Keratinocyte (primary cell): ENCODE results near the gene ANKS1A. TPM values are rescaled to one million over a fixed set of nuclear protein-coding genes. Genes with fewer than 3 reads are reported as not detected.

Experiments used
- DNase-seq: peaks from one replicate; pipeline ENCODE4 v3.0.0-alpha.2; 2011; ENCODE audit warnings: low read depth, missing footprints, low spot score
- FAIRE-seq: peaks from 2 replicates; lab custom pipeline; 2011; peaks lifted over from hg19 to GRCh38; lab: Jason Lieb, UNC
- H2AFZ ChIP-seq: 2 replicates; pipeline ENCODE4 v1.6.0; 2012; ENCODE audit warnings: low read length, control low read depth, inconsistent platforms; ENCODE audit not compliant: control insufficient read depth
- H3K27ac ChIP-seq: 2 replicates; pipeline ENCODE4 v1.5.1; 2011; ENCODE audit warnings: low read length; ENCODE audit not compliant: control insufficient read depth, insufficient read depth
- H3K27me3 ChIP-seq: 3 replicates; pipeline ENCODE4 v1.6.0; 2011; ENCODE audit warnings: low read length; ENCODE audit not compliant: control insufficient read depth, insufficient read depth; ENCODE audit errors: extremely low read depth
- H3K36me3 ChIP-seq, 2 experiments: 2 replicates in 1 of 2; 3 replicates in 1 of 2; pipeline ENCODE4 v1.5.1; 2011; ENCODE audit warnings: low read length in 2 of 2, mild to moderate bottlenecking in 1 of 2; ENCODE audit not compliant: control insufficient read depth in 2 of 2, insufficient read depth in 2 of 2; ENCODE audit errors: extremely low read depth in 1 of 2
- H3K4me1 ChIP-seq: 3 replicates; pipeline ENCODE4 v1.5.1; 2011; ENCODE audit warnings: low read length; ENCODE audit not compliant: control insufficient read depth, insufficient read depth; ENCODE audit errors: extremely low read depth
- H3K4me2 ChIP-seq: 3 replicates; pipeline ENCODE4 v1.6.0; 2011; ENCODE audit warnings: low read depth, low read length; ENCODE audit not compliant: control insufficient read depth, insufficient read depth; ENCODE audit errors: extremely low read depth
- H3K4me3 ChIP-seq, 3 experiments: fragments of 200-600 bp in 1 of 3; sonication (generic) in 1 of 3; 2 replicates in 2 of 3; 3 replicates in 1 of 3; pipeline ENCODE4 v1.5.1; 2011 to 2016; ENCODE audit warnings: low read length in 3 of 3, mild to moderate bottlenecking in 3 of 3, control low read depth in 2 of 3, inconsistent platforms in 1 of 3, low read depth in 1 of 3, mixed read lengths in 1 of 3, mixed run types in 1 of 3, moderate library complexity in 1 of 3; ENCODE audit not compliant: control insufficient read depth in 2 of 3, insufficient read depth in 2 of 3; ENCODE audit errors: extremely low read depth in 1 of 3
- H3K79me2 ChIP-seq: 2 replicates; pipeline ENCODE4 v1.6.0; 2012; ENCODE audit warnings: low read length; ENCODE audit not compliant: control insufficient read depth, insufficient read depth
- H3K9ac ChIP-seq: 3 replicates; pipeline ENCODE4 v1.6.0; 2011; ENCODE audit warnings: low read length; ENCODE audit not compliant: control insufficient read depth, insufficient read depth; ENCODE audit errors: extremely low read depth
- H3K9me1 ChIP-seq: 3 replicates; pipeline ENCODE4 v1.6.0; 2011; ENCODE audit warnings: low read length; ENCODE audit not compliant: control insufficient read depth, insufficient read depth; ENCODE audit errors: extremely low read depth
- H3K9me3 ChIP-seq: 2 replicates; pipeline ENCODE4 v1.5.1; 2012; ENCODE audit warnings: low read depth, low read length; ENCODE audit not compliant: control insufficient read depth
- H4K20me1 ChIP-seq: 3 replicates; pipeline ENCODE4 v1.6.0; 2011; ENCODE audit warnings: low read length; ENCODE audit not compliant: control insufficient read depth, insufficient read depth; ENCODE audit errors: extremely low read depth
- CTCF ChIP-seq, 3 experiments: IDR thresholded peaks in 1 of 3; conservative IDR thresholded peaks in 1 of 3; optimal IDR thresholded peaks in 1 of 3; 2 replicates in 2 of 3; 3 replicates in 1 of 3; pipeline versions ENCODE3 to v1.5.1; 2011; ENCODE audit warnings: low read length in 3 of 3, mild to moderate bottlenecking in 3 of 3, moderate library complexity in 2 of 3, control low read depth in 1 of 3, inconsistent platforms in 1 of 3; ENCODE audit not compliant: insufficient read depth in 2 of 3; ENCODE audit errors: extremely low read depth in 1 of 3
- EZH2 ChIP-seq: IDR thresholded peaks from one replicate; pipeline ENCODE4 v1.6.1; 2012; ENCODE audit warnings: inconsistent platforms, mild to moderate bottlenecking, low read length, moderate library complexity
- dilution Hi-C: fragments of 300-500 bp; cut with MboI; formaldehyde crosslinking; loops from one replicate; pipeline ENCODE4 v1.7.0; 2020; ENCODE audit warnings: low sequenced_read_pairs; ENCODE audit not compliant: extremely low pct_ligation_motif_present
- polyA plus RNA-seq, 5 experiments: library from polyadenylated mRNA; depleted of rRNA in 3 of 5; stranded (reverse) in 3 of 5; stranded (forward) in 1 of 5; unstranded in 1 of 5; fragments of >200 nt; gene quantifications; 1 replicate in 1 of 5; 2 replicates in 3 of 5; 3 replicates in 1 of 5; pipeline versions ENCODE4 v1.2.1 to v1.2.3, GENCODE V29; 2011 to 2012; ENCODE audit warnings: missing spikeins in 2 of 5, low read depth in 1 of 5, low replicate concordance in 1 of 5

ANKS1A gene
- polyA plus RNA-seq, 1 donor (not counting 4 experiments of a cell fraction or from before 2014, with no cell fraction given) = 8.6 TPM

- H3K9me3 ChIP-seq = no peaks in the 10 kb centered on the region
- dilution Hi-C loops = no loop called here
- H2AFZ ChIP-seq = no peak overlapping the region
- FAIRE-seq = no peak
- no peak overlapping the region for H3K9ac ChIP-seq
- no peaks in the 10 kb centered on the region for H3K27me3 ChIP-seq
- H4K20me1 ChIP-seq = peaks cover 3% of the 10 kb centered on the region
- H3K4me2 ChIP-seq = no peak overlapping the region
- H3K27ac ChIP-seq = no peak overlapping the region
- H3K9me1 ChIP-seq = no peaks in the 10 kb centered on the region
- H3K4me1 ChIP-seq = peaks cover 28% of the 10 kb centered on the region
- H3K4me3 ChIP-seq = no peak overlapping the region
- no peaks in the 10 kb centered on the region for H3K79me2 ChIP-seq
- TF ChIP-seq CTCF (optimal IDR thresholded peaks at IDR 0.05 in 1 of 3, IDR thresholded peaks at IDR 0.05 in 1 of 3, conservative IDR thresholded peaks at IDR 0.05 in 1 of 3; ENCODE audit: extremely low read depth in 1 of 3, insufficient read depth in 2 of 3, low read length in 3 of 3) = no peak
- no peak for TF ChIP-seq EZH2
- DNase-seq = no peak
- H3K36me3 ChIP-seq = peaks cover 15 to 21% of the 10 kb centered on the region in 2 experiments
These were observed 196.6 kb downstream of the ANKS1A start for GRCh38 chr6:35085359-35086281.

GRCh38 chr6:35086282-35086632, 197.2 kb downstream of the ANKS1A start:
- FAIRE-seq = no peak
- H4K20me1 ChIP-seq = peaks cover 3% of the 10 kb centered on the region
- TF ChIP-seq CTCF (optimal IDR thresholded peaks at IDR 0.05 in 1 of 3, IDR thresholded peaks at IDR 0.05 in 1 of 3, conservative IDR thresholded peaks at IDR 0.05 in 1 of 3; ENCODE audit: extremely low read depth in 1 of 3, insufficient read depth in 2 of 3, low read length in 3 of 3) = no peak
- no peak for TF ChIP-seq EZH2
- no peak overlapping the region for H3K9ac ChIP-seq
- no peak overlapping the region for H3K4me2 ChIP-seq
- no peak for DNase-seq
- H3K27ac ChIP-seq = no peak overlapping the region
- peaks cover 22% of the 10 kb centered on the region for H3K4me1 ChIP-seq
- no peak overlapping the region for H2AFZ ChIP-seq
- peaks cover 16 to 21% of the 10 kb centered on the region in 2 experiments for H3K36me3 ChIP-seq
- H3K9me3 ChIP-seq = no peaks in the 10 kb centered on the region
- no peaks in the 10 kb centered on the region for H3K79me2 ChIP-seq
- H3K4me3 ChIP-seq = no peak overlapping the region
- dilution Hi-C loops = no loop called here
- no peaks in the 10 kb centered on the region for H3K27me3 ChIP-seq
- no peaks in the 10 kb centered on the region for H3K9me1 ChIP-seq
